HG02763 (cell line): ENCODE data around the gene PDHX.

Source experiments
- ATAC-seq: cut with Tn5 transposase; IDR thresholded peaks from one replicate; pipeline ENCODE4 v1.9.1; 2021; ENCODE audit warnings: mild to moderate bottlenecking, moderate library complexity; ENCODE audit not compliant: unreplicated experiment

The PDHX gene

GRCh38 chr11:34987617-34988016, 71.2 kb downstream of the PDHX start:
- no peak for ATAC-seq

DNA sequence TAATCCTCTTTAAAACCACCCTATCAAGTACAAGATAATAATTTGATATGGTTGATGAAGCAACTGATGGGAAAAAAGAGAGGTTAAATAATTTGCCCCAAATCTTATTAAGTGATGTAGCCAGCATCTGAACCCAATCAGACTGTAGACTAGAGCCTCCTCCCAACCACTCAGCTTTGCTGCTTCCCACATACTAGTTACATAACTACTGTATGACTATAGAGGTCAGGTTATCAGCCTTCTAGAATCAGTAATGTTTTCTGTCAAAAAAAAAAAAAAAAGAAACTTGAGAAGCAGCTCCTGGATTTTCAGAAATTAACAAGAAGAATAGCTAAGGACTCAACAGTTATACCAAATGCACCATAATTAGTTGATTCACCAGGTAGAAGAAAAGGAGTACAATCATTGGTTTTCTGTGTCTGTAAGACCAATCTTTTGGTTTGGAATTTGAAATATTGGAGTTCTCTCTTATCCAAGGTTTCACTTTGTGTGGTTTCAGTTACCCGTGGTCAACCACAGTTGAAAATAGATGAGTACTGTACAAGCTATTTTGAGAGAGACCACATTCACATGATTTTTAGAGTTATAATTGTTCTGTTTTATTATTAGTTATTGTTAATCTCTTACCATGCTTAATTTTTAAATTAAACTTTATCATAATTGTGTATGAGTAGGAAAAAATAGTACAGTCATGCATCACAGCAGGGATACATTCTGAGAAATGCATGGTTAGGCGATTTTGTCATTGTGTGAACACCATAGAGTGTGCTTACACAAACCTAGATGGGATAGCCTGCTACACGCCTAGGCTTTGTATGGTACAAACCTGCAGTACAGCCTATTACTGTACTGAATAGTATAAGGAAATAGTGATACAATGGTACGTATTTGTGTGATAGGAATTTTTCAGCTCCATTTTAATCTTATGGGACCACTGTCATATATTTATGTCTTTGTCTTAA, 72.2 kb downstream of the PDHX start:
- no peak for ATAC-seq

GRCh38 chr11:34990916-34991315, 74.5 kb downstream of the PDHX start:
- ATAC-seq, result no peak

DNA sequence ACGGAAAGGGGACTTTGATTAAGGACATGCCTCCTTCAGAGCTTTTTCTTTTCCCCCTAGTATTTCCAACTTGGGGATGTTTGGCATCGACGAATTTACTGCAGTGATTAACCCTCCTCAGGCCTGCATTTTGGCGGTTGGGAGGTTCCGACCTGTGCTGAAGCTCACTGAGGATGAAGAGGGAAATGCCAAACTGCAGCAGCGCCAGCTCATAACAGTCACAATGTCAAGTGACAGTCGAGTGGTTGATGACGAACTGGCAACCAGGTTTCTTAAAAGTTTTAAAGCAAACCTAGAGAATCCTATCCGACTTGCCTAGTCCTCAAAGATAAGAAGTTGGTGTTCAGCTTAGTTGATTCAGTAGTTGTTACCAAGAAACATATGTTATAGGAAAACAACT, 78.4 kb downstream of the PDHX start:
- ATAC-seq, result no peak

DNA sequence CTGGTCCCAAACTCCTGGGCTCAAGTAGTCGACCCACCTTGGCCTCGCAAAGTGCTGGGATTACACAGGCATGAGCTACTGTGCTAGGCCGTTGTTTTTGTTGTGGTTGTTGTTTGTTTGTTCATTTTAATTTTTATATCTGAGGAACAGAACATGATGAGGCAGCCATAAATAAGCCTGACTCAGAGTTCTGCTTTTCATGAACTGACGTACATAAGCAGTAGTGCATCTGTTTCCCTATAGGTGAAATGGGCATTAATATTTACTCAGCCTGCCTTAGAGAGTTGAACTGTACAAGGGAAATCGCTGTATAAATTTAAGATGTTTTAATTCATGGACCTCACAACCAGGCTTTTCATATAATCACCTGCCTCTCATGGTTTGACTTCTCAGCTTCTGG, 80.5 kb downstream of the PDHX start:
- no peak for ATAC-seq

DNA sequence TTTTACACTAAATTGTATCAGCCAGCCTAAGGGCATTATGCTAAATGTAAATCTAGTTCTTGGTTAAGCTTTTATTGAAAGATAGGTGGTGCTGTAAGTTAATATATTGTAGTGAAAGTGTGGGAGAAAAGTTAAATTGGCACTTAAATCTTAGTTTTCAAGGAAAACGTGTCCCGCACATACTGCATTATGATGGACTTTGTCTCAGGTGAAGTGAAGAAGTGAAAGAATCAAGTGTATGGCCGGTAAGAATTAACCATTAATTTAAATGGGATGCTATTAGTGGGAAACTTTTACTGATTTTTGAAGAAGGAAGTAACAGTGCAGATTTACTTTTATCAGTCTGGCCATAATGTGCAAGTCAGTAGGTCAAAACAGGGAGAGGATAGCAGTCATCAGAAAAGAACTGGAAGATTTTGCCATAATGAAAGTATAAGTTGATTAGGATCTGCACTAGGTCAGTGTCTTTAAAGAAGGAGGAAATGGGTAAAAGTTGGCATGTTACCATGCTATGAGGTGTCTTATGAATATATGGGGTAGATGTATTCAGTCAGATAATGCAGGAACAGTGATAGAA, 81.6 kb downstream of the PDHX start:
- no peak for ATAC-seq

GRCh38 chr11:34999453-34999852, 83.0 kb downstream of the PDHX start:
- ATAC-seq, result no peak

DNA sequence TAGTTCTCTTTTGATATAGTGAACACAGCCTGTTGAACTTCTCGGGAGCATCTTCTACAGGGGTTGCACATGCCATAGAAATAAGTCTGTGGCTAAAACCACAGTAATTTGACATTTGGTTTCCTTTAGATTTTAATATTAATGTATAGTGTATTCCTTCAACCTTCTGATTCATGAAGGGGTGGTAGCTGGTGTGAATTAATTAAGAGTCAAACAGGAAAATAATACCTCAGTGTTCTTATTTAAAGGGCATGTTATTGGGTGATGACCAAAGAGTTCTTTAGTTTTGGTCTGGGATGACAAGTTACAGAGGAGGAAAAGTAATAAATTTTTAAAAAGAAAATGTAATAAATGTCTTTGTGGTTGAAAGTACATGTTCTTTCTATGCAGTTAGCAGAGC, 86.8 kb downstream of the PDHX start:
- ATAC-seq, result no peak

DNA sequence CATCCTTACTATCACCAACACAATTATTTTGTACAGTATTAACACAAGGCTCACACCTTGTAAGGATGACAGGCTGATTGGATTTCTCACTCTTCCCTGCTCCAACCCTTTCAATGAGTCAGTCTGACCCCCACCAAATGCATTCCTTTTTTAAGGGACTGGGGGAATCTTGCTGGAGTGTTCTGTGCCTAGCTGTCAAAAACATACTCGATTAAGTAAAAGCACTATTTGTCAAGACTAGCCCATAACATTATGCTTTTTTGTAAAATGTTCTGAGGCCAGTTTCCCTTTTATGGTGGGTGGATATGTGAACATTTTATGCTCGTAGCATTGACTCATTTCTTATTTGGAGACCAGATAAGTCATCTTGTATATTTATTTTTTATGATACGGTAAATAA, 87.2 kb downstream of the PDHX start:
- ATAC-seq, result no peak

DNA sequence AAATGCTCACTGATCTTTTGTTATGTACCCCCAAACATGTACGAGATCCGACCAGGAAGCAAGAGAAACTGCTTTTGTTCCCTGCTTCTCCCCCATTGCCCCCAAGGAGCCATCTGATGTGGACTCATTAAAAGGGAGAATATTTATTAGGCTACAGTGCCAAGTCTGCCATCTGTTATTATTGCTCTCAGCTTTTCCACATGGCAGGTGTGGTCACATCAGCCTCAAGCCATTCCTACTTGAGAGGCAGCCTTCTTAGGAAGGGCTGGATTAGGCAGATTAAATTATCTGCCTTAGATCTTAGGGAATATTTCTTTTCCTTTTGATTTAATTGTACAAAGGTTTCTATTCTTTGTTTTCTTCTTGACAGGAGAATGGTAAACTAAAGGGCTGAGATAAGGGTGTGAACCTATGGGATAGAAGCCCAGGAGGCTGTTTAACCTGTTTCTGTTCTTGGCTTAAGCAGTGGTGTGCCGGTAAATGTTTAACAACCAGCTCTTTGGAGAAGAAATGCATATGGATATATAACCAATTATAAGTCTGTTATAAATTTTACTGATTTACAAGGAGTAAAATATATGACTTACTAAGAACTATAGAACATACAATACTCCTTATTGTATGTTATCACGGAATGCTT, 88.8 kb downstream of the PDHX start:
- no peak for ATAC-seq

DNA sequence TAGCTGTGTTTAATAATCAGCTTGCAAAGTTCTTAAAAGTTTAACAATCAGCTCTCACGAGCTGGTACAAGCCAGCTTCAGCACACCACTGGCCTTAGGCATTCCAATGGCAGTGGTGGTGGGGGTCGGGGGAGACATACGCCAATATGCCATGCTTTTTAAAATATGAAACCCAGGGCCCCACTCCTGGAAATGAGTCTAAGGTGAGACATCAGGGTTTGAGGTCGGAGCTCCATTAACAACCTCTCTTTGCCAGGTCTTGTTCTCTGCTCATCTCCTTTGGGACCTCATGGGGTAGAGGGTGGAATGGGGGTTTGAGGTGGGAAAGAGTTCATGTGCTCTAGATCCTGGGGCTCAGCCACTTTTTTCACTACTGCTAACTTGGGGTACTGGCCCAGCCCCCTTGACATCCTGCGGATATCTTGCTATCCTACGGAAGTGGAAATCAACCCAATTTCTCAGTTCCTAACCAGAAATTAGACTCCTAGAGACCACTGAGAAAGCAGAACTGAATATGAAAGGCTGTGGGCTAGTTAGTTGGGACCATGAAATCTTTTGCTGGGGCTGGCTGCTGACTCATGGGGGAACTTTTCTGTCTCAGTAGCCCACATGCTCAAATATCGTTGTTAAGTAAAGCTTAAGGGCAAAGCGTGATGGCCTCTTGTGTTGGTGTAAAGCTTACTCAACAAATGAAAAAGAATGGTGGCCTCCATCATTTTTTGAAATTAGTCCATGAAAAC, 90.1 kb downstream of the PDHX start:
- ATAC-seq, result peak; percentile 87

GRCh38 chr11:35007277-35007676, 90.9 kb downstream of the PDHX start:
- peak; percentile 52 for ATAC-seq

- ATAC-seq, result no peak
These were observed 92.9 kb downstream of the PDHX start for GRCh38 chr11:35009191-35009943.

DNA sequence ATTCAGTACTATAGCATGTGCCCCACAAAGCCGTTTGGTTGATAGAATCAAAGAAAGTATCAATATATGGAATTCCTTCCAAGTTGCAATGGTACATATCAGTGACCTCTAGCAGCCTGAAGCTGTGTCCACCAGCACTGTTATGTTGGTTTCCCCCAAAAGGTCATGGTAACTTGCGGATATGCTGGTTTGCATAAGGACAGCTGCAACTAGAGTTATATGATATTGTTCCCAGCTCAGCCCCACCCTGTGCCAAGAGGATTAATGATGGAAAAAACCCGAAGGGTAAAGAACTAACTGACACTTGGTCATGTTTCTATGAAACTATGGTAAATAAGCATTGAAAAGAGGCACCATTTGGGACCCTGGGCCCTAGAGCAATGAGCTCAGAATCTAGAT, 93.5 kb downstream of the PDHX start:
- ATAC-seq, result no peak

DNA sequence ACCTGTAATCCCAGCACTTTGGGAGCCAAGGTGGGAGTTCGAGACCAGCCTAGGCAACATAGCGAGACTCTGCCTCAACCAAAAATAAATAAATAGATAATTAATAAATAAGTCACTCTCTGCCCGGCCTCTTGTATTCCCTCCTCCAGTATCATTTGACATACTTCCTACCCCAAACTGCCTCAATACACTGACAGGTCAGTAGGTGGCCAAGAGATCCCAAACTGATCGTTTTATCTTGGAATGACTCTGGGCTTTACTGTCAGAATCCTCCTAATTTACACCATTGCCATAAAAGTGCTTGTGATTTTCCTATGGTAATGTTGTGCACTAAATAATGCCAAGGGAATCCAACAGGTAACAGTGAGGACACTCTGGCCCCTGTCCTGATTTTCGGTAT, 94.2 kb downstream of the PDHX start:
- no peak for ATAC-seq

DNA sequence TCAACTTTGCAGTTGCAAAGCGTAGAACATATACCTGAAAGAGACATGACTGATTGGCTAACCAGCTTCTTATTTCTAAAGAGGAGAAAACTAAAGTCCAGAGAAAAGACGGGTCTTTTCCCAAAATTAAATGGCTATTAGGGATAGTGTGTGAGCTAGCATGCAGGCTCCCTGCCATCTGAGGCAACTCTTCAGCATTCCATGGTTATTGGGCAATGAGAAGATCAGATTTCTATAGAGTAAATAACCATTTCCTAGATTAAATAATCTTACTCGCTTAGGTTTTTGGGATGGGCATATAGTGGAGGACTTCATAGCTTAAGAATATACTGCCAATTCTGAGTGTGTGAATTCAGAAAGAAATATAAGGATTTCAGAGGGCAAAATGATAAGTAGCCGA, 95.0 kb downstream of the PDHX start:
- ATAC-seq, result no peak

DNA sequence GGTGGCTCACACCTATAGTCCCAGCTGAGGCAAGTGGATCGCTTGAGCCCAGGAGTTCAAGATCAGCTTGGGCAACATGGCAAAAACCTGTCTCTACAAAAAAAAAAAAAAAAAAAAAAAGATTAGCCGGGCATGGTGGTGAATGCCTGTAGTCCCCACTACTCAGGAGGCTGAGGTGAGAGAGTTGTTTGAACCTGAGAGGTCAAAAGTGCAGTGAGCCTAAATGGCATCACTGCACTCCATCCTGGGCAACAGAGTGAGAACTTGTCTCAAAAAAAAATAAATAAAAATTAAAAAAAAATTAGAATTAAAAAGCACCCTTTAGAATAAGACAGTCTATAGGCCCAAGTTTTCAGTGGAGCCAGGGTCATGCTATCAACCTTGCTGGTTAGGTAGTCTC, 95.5 kb downstream of the PDHX start:
- no peak for ATAC-seq

DNA sequence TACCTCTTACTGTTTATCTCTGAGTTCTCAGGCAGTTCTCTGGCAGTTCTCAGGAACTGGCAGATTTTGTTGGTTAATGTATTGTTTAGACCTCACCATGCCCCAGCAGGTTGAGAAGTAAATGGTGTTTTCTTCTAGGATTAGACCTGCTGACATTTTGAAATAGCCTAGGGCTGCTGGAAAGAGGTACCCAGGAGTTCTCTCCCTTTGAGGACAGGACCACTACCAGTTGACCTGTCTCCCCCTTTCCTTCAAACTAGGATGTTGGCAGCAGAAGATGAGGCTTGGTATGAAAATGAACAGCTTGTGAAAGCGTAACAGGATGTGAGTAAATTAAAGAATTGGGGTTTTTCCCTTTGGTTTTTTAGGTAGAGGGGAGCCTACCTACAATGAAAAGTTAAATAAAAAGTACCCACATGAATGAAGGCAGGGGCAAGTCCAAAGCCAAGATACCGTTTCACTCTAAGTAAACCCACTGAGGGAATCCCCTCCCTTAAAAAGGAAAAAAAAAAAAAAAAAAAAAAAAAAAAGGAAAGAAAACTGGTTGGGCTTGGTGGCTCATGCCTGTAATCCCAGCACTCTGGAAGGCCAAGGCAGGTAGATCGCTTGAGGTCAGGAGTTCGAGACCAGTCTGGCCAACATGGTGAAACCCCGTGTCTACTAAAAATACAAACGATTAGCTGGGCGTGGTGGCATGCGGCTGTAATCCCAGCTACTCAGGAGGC, 96.2 kb downstream of the PDHX start:
- ATAC-seq, result peak; percentile 64

- ATAC-seq, result no peak
These were observed 97.3 kb downstream of the PDHX start for GRCh38 chr11:35013514-35014233.
